IMR-90 (cell line): ENCODE data around the gene TRMT10C. TPM values are rescaled to one million over a fixed set of nuclear protein-coding genes. Genes with fewer than 3 reads are reported as not detected.

ENCODE experiments used
- ATAC-seq: fragments of 200-7000 bp; cut with Tn5 transposase; 2 replicates; pipeline ENCODE4 v1.9.1; 2020; ENCODE audit warnings: low read depth, mild to moderate bottlenecking, moderate library complexity
- BruUV-seq: library from RNA; stranded (reverse); fragments of 400-500 nt; replicated peaks from 2 replicates; lab custom pipeline; 2021; lab: Mats Ljungman, UMichigan
- CTCF ChIA-PET: fragments of 300-600 bp; formaldehyde crosslinking; extraction: SDS; loops from one replicate; lab custom pipeline; 2021; ENCODE audit warnings: antibody characterized with exemption; lab: Yijun Ruan, JAX
- POLR2A ChIA-PET: fragments of 300-600 bp; sonication (Branson Sonifier 250); formaldehyde crosslinking; loops from one replicate; lab custom pipeline; 2022; ENCODE audit warnings: antibody characterized with exemption; ENCODE audit not compliant: unreplicated experiment; lab: Charles Lee
- DNase-seq: peaks from one replicate; pipeline ENCODE4 v3.0.0; 2013
- H2AFZ ChIP-seq: replicated peaks from 2 replicates; pipeline ENCODE3; 2013; ENCODE audit warnings: low read length, mild to moderate bottlenecking; ENCODE audit not compliant: poor library complexity
- H2AK5ac ChIP-seq: 2 replicates; pipeline ENCODE4 v1.6.1; 2013; ENCODE audit warnings: low read depth, low read length, inconsistent platforms
- H2AK9ac ChIP-seq: replicated peaks from 2 replicates; pipeline ENCODE3; 2013; ENCODE audit warnings: mild to moderate bottlenecking, low read depth, low read length, moderate library complexity; ENCODE audit not compliant: poor library complexity
- H2BK120ac ChIP-seq: 2 replicates; pipeline ENCODE4 v1.6.1; 2013; ENCODE audit warnings: low read depth, low read length, inconsistent platforms
- H2BK15ac ChIP-seq: 3 replicates; pipeline ENCODE4 v1.6.1; 2013; ENCODE audit warnings: low read depth, low read length, inconsistent platforms
- H2BK20ac ChIP-seq: 2 replicates; pipeline ENCODE4 v1.6.1; 2013; ENCODE audit warnings: low read depth, mild to moderate bottlenecking, inconsistent platforms, low read length, moderate library complexity
- H2BK5ac ChIP-seq: 2 replicates; pipeline ENCODE4 v1.6.1; 2013; ENCODE audit warnings: mild to moderate bottlenecking, low read depth, low read length, inconsistent platforms; ENCODE audit not compliant: poor library complexity, severe bottlenecking
- H3K14ac ChIP-seq: replicated peaks from 2 replicates; pipeline ENCODE4 v1.6.1; 2013; ENCODE audit warnings: low read depth, low read length, inconsistent platforms
- H3K18ac ChIP-seq: 2 replicates; pipeline ENCODE4 v1.6.1; 2013; ENCODE audit warnings: low read depth, low read length, control low read depth
- H3K23ac ChIP-seq: 2 replicates; pipeline ENCODE4 v1.6.1; 2013; ENCODE audit warnings: low read depth, low read length, inconsistent platforms
- H3K27ac ChIP-seq: 2 replicates; pipeline ENCODE4 v1.5.1; 2013; ENCODE audit warnings: mild to moderate bottlenecking, control low read depth, low read length; ENCODE audit not compliant: insufficient read depth
- H3K27me3 ChIP-seq: 2 replicates; pipeline ENCODE4 v1.6.1; 2013; ENCODE audit warnings: low read length; ENCODE audit not compliant: control insufficient read depth, insufficient read depth
- H3K36me3 ChIP-seq: 2 replicates; pipeline ENCODE4 v1.6.1; 2013; ENCODE audit warnings: low read length, mixed read lengths; ENCODE audit not compliant: control insufficient read depth, insufficient read depth
- H3K4ac ChIP-seq: 2 replicates; pipeline ENCODE4 v1.6.1; 2013; ENCODE audit warnings: low read depth, low read length, inconsistent platforms
- H3K4me1 ChIP-seq: 2 replicates; pipeline ENCODE4 v1.6.1; 2013; ENCODE audit warnings: low read length, mixed read lengths; ENCODE audit not compliant: control insufficient read depth, insufficient read depth
- H3K4me2 ChIP-seq: 2 replicates; pipeline ENCODE4 v1.6.1; 2013; ENCODE audit warnings: low read depth, mild to moderate bottlenecking, control low read depth, low read length, moderate library complexity
- H3K4me3 ChIP-seq: 2 replicates; pipeline ENCODE4 v1.5.1; 2013; ENCODE audit warnings: low read depth, mild to moderate bottlenecking, control low read depth, low read length, moderate library complexity; ENCODE audit not compliant: insufficient read depth
- H3K56ac ChIP-seq: 2 replicates; pipeline ENCODE4 v1.6.1; 2013; ENCODE audit warnings: low read length, inconsistent platforms; ENCODE audit not compliant: insufficient read depth; ENCODE audit errors: extremely low read depth
- H3K79me1 ChIP-seq, 2 experiments: 2 replicates each; pipeline ENCODE4 v1.6.1; 2013; ENCODE audit warnings: low read length in 2 of 2, inconsistent platforms in 1 of 2, low read depth in 1 of 2
- H3K9ac ChIP-seq: 2 replicates; pipeline ENCODE4 v1.6.1; 2013; ENCODE audit warnings: low read depth, low read length, control low read depth
- H3K9me1 ChIP-seq: 2 replicates; pipeline ENCODE4 v1.6.1; 2013; ENCODE audit warnings: low read length, inconsistent platforms; ENCODE audit not compliant: insufficient read depth
- H3K9me3 ChIP-seq: 2 replicates; pipeline ENCODE4 v1.6.1; 2013; ENCODE audit warnings: low read length; ENCODE audit not compliant: control insufficient read depth, insufficient read depth
- H4K20me1 ChIP-seq: 2 replicates; pipeline ENCODE4 v1.6.1; 2013; ENCODE audit warnings: low read length, inconsistent platforms; ENCODE audit not compliant: insufficient read depth
- H4K5ac ChIP-seq: 2 replicates; pipeline ENCODE4 v1.6.1; 2013; ENCODE audit warnings: mild to moderate bottlenecking, low read depth, low read length, control low read depth
- H4K8ac ChIP-seq, 2 experiments: 2 replicates each; pipeline ENCODE4 v1.6.1; 2013; ENCODE audit warnings: low read depth in 2 of 2, low read length in 2 of 2, control low read depth in 1 of 2, inconsistent platforms in 1 of 2
- H4K91ac ChIP-seq: 2 replicates; pipeline ENCODE4 v1.6.1; 2013; ENCODE audit warnings: low read depth, low read length, inconsistent platforms; ENCODE audit not compliant: insufficient read depth
- BHLHE40 ChIP-seq: fragments of 150-350 bp; IDR thresholded peaks from 2 replicates; pipeline ENCODE4 v1.6.1; 2016; ENCODE audit warnings: mild to moderate bottlenecking, low read depth, low read length
- CEBPB ChIP-seq: IDR thresholded peaks from 2 replicates; pipeline ENCODE4 v1.6.1; 2012; ENCODE audit warnings: low read depth, low read length, improper control_type of control experiment
- CHD1 ChIP-seq: IDR thresholded peaks from 2 replicates; pipeline ENCODE4 v1.6.1; 2012; ENCODE audit warnings: low read depth, low read length, improper control_type of control experiment
- CTCF ChIP-seq: conservative IDR thresholded peaks from 2 replicates; pipeline ENCODE4 v1.5.1; 2012; ENCODE audit warnings: mild to moderate bottlenecking, low read depth, low read length, improper control_type of control experiment
- ELK1 ChIP-seq: fragments of 150-350 bp; IDR thresholded peaks from 2 replicates; pipeline ENCODE4 v1.6.1; 2016; ENCODE audit warnings: low read depth, mild to moderate bottlenecking, low read length, moderate library complexity, borderline replicate concordance
- MAZ ChIP-seq: IDR thresholded peaks from 2 replicates; pipeline ENCODE4 v1.6.1; 2012; ENCODE audit warnings: low read depth, mild to moderate bottlenecking, low read length, improper control_type of control experiment, moderate library complexity, borderline replicate concordance
- MXI1 ChIP-seq: IDR thresholded peaks from 2 replicates; pipeline ENCODE4 v1.6.1; 2012; ENCODE audit warnings: low read depth, mild to moderate bottlenecking, low read length, moderate library complexity, borderline replicate concordance
- POLR2A ChIP-seq: IDR thresholded peaks from 2 replicates; pipeline ENCODE4 v1.6.1; 2012; ENCODE audit warnings: mild to moderate bottlenecking, low read depth, low read length
- RAD21 ChIP-seq: IDR thresholded peaks from 2 replicates; pipeline ENCODE4 v1.6.1; 2012; ENCODE audit warnings: low read length, improper control_type of control experiment
- RCOR1 ChIP-seq: IDR thresholded peaks from 2 replicates; pipeline ENCODE4 v1.6.1; 2012; ENCODE audit warnings: mild to moderate bottlenecking, low read length, improper control_type of control experiment; ENCODE audit not compliant: insufficient replicate concordance
- RFX5 ChIP-seq: IDR thresholded peaks from 2 replicates; pipeline ENCODE4 v1.8.0; 2012; ENCODE audit warnings: low read depth, mild to moderate bottlenecking, low read length, moderate library complexity
- SMC3 ChIP-seq: fragments of 150-350 bp; IDR thresholded peaks from 2 replicates; pipeline ENCODE4 v1.6.1; 2016; ENCODE audit warnings: low read depth, mild to moderate bottlenecking, antibody characterized with exemption, low read length, moderate library complexity
- USF2 ChIP-seq: fragments of 150-350 bp; IDR thresholded peaks from 2 replicates; pipeline ENCODE4 v1.6.1; 2017; ENCODE audit warnings: mild to moderate bottlenecking, antibody characterized with exemption, low read length, low read depth
- WGBS, 2 experiments: methylation state at CpG; one replicate each; pipeline versions ENCODE4 v1.1.5 to v1.1.7; 2013; ENCODE audit warnings: missing lambda C conversion rate in 2 of 2; ENCODE audit not compliant: insufficient read length in 1 of 2; ENCODE audit errors: extremely low coverage in 2 of 2; 5-methylcytosine and 5-hydroxymethylcytosine counted together
- dilution Hi-C: fragments of 300-500 bp; cut with HindIII; formaldehyde crosslinking; loops from one replicate; pipeline ENCODE4 v1.14.3; 2018; ENCODE audit warnings: low sequenced_read_pairs; ENCODE audit not compliant: unreplicated experiment
- in situ Hi-C: fragments of 300-500 bp; cut with MboI; formaldehyde crosslinking; loops from 3 replicates; pipeline ENCODE4 v1.14.3; 2019; ENCODE audit warnings: low sequenced_read_pairs, inconsistent platforms, mixed read lengths
- intact Hi-C: fragments of 100-400 bp; cut with micrococcal nuclease; formaldehyde crosslinking; loops from 2 replicates; pipeline ENCODE4 v1.10.0; 2022
- polyA plus RNA-seq, 3 experiments: library from polyadenylated mRNA; depleted of rRNA; stranded (reverse); fragments of >200 nt; gene quantifications; 2 replicates each; pipeline ENCODE4 v1.2.3, GENCODE V29; 2012; ENCODE audit warnings: low replicate concordance in 1 of 3
- total RNA-seq: library from RNA; depleted of rRNA; stranded (reverse); fragments of >200 nt; gene quantifications from 2 replicates; pipeline ENCODE4 v1.2.3, GENCODE V29; 2012

Gene TRMT10C
- total and polyA plus RNA-seq, 2 of the 4 experiments (the other 2 are of a cell fraction) = 13.6 to 17.0 TPM

- TF ChIP-seq BHLHE40 = no peak
Measured at GRCh38 chr3:101532783-101533602, 28.7 kb upstream of the TRMT10C start (continued).

- Histone ChIP-seq H3K18ac (no peak overlapping the region), H4K8ac (no peak overlapping the region), H3K9me3 (no peaks in the 10 kb centered on the region), H4K91ac (no peak overlapping the region), H2AK5ac (no peak overlapping the region), H3K79me1 (no peaks in the 10 kb centered on the region), H3K14ac (no peak overlapping the region), H2BK20ac (no peak overlapping the region), H3K56ac (no peak overlapping the region), H3K23ac (no peak overlapping the region), H3K4me3 (no peak overlapping the region), H3K27ac (no peak overlapping the region), H3K4ac (no peak overlapping the region), H2AFZ (no peak overlapping the region), H3K4me2 (no peak overlapping the region), H2BK120ac (no peak overlapping the region), H3K9me1 (no peaks in the 10 kb centered on the region), H3K4me1 (peaks cover 2% of the 10 kb centered on the region), H4K20me1 (no peaks in the 10 kb centered on the region), H2BK5ac (no peak overlapping the region), H3K9ac (no peak overlapping the region), H2BK15ac (no peak overlapping the region), H2AK9ac (no peak overlapping the region), H3K36me3 (no peaks in the 10 kb centered on the region), H3K27me3 (peaks cover 2% of the 10 kb centered on the region; the same call in 1 of the 2 replicates), H4K5ac (no peak overlapping the region)
- BruUV-seq = no TSS peak
- ATAC-seq (no peak), DNase-seq (no peak)
- dilution Hi-C loops (no loop called here), in situ Hi-C loops (no loop called here), intact Hi-C loops (no loop called here)
- POLR2A ChIA-PET = no interaction called here
- WGBS, 2 experiments = no CpG with 5 or more reads among the region's 1 CpG
- CTCF ChIA-PET = no interaction called here
- TF ChIP-seq USF2 (no peak), RAD21 (no peak), MAZ (no peak), MXI1 (no peak), CTCF (no peak), CEBPB (no peak), RFX5 (no peak), RCOR1 (no peak), ELK1 (no peak), SMC3 (no peak), POLR2A (no peak), CHD1 (no peak)
Measured at GRCh38 chr3:101533603-101533968, 28.1 kb upstream of the TRMT10C start.
